CD4-positive, alpha-beta T cell treated with Interleukin-17A for 1 hour (primary cell): Measurements from ENCODE around the gene DARS2.
A peak's percentile ranks its signal among the peaks of the same experiment; 100 is the strongest.
"Not testable (repeated sequence)": the region's sequence is repeated elsewhere in the genome, so short reads cannot be mapped to it uniquely, and the experiment has no call there.

Source experiments
- DNase-seq: peaks from one replicate; pipeline ENCODE4 v3.0.0-alpha.2; 2020

The DARS2 gene

DNA sequence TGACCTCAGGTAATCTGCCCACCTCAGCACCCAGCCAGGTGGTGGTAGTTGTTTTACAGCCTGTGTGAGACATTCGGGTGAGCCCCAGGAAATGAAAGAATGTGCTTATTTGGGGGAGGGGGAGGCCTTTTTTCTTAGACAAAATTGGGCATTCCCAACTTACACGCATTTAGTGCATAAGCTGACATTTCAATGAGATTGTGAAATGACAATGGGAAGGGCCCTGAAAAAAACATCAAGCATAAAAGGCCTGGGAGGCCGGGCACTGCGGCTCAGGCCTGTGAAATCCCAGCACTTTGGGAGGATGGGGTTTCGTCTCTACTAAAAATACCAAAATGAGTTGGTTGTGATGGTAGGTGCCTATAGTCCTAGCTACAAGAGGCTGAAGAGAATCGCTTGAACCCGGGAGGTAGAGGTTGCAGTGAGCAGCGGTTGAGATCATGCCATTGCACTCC lies 38.3 kb downstream of the DARS2 start:
- no peak for DNase-seq

DNA sequence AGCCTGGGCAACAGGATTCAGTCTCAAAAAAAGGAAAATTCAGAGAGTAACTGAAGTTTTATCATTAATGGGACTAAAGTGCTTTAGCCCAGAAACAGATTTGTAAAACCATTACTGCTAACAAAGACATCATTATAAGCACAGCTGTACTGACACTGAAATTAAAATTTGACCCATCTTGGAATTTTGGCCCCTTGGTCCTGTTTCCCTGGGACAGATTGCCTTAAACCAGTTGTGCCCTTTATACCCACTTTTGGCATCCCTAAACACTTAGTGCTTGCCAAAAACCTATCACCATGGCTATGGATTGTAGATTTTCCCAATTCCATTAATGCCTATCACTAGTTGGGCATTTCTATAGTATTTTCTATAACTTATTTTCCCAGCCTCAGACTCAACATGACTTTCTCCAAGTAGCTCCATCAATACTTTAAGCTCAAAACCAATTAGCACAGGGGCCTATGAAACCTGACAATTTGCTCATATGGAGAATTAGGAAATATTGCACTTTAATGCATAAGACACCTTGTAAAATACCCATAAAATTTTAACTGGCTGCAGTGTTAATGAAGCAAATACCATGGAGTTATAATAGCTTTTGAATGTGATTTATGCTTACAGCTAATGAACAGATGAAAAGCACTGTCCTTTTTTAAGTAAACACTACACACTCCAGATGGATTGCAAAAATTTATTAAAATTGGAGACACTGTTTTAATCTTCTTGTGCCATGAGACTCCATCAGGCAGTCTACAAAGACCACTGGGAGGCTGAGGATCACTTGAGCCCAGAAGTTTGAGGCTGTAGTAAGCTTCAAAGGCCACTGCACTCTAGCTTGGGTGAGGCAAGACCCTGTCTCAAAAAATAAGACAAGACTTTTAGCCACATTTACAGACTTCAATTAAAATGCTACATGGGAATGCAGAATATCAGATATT lies 39.0 kb downstream of the DARS2 start:
- DNase-seq: no peak

DNA sequence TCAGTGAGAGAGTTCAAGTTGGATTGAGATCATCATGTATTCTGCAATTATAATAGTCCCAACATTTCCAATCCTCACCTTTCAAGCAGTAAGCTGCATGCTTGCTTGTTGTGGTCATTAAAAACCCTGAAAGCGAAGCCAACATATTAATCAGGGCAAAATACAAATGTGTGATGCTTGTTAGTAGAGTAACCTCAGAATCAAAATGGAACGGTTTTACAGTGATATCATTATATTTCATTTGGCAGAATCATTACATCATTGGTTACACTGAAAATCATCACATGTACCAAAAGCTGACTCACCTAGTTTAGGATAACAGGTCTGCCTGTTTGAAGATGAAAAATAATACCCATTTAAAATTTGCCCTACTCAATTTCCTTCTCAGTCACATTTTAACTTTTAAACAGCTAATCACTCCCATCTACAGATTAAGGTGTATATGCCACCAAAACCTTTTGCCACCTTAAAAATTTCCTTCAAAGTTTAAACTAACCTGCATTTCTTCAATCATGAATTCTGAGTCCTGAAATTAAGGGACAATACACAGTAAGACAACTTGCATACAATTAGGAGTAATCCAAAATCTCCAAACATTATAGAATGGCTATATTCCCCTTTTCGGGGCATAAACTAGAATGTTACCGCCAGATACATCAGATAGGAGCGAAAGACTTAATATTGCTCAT lies 39.9 kb downstream of the DARS2 start:
- DNase-seq: no peak

DNA sequence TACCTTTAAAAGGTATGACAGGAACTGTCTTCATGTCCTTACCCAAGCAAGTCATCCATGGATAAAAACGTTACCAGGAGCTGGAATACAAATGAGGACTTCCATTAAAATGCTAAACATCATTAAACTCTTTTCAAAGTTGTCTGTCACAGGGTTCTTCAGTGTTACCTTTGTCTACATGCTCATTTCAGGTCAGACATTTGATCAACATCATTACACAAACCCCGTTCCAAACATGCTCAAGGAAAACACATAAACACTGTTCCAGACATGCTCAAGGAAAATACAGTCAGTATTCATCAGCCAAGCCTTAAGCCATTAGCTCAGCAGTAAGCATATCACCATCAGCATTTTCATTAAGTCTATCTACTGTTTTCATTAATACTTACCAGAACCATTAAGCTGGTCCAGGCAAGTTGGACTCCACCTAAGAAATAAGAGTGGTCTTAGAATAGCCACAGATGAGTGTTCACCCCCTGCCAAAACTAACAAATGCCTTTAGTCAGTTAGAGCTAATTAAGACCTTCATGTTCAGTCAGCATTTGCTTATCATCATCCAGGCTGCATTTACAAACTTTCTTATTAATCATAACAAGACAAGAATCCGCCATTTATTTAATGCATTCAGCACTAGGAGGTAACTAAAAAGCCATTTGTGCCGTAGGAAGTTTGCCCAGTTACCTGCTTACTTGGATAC lies 41.1 kb downstream of the DARS2 start:
- no peak for DNase-seq

DNA sequence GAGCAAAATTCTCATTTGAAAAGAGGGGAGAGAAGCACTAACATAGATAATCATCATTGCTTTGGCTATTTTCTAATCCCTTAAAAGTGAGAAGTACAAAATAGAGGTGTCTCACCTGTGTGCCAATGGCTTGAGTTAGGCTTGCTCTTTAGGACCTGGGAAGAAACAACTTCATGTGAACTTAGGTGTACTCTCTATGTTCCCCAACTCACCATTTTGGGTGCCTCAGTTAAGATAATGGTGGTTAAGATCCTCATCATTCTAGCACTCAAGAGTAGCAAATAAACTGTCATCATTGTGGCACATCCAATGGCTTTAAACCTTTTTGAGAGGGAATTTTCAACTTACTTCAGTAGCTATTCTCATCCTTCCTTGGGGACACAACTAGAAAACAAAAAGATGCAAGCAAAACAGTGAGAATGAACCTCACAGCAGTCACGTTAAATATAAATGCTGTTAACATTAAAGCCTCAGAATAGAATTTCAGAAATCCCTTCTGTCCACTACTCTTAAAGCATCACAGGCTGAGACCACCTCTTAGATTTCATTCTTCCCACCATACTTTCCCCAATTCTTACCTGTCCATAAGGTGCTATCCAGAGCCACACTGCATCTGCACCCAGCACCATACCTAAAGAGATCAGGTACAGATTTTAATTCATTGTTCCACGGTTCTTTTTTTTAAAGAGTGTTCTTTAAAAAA lies 42.1 kb downstream of the DARS2 start:
- no peak for DNase-seq

DNA sequence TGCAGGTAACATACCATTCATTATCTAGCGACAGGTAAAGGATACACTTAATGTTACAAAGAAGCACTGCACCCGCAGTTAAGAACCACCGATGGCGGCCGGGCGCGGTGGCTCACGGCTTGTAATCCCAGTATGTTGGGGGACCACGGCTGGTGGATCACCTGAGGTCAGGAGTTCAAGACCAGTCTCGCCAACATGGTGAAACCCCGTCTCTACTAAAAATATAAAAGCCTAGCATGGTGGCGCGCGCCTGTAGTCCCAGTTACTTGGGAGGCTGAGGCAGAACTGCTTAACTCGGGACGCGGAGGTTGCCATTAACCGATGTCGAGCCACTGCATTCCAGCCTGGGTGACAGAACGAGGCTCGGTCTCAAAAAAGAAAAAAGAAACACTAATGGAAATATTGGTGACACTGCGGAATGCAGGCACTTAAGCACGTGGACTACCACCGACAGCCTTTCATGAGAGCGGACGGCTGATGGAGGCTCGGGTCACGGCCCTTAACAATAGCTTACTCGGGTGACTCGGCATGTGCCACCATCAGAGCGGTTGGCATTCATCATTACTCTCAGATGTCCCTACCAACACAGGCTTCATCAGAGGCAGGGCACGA lies 42.8 kb downstream of the DARS2 start:
- DNase-seq: no peak

DNA sequence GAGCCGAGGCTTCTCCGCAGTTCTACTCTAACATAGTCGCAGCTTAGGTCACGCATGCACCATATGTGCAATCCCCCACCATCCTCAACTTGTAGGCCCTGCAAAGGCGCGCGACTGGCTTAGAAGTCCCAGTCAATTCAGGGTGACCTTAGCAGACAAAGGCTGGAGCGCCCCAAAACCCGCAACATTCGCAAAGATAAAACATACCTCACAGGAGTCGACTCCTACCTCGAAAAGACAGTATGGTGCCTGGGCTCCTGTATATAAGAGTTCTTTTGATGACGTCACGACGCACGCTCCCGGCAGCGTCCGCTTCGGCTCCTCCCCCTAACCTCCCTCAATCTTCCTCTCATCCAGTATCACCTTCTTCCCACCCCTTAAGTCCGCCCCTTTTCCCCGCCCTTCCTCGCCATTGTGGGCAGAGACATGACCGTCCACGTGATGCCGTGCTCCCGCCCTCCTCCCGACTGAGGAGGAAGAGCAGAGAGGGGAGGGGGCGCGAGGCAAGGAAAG lies 43.3 kb downstream of the DARS2 start, which contains the start of gene GAS5:
Gene GAS5 (minus strand): TSS at position 237 of the 513 bp plus-strand sequence.
- DNase-seq: peak; percentile 100

DNA sequence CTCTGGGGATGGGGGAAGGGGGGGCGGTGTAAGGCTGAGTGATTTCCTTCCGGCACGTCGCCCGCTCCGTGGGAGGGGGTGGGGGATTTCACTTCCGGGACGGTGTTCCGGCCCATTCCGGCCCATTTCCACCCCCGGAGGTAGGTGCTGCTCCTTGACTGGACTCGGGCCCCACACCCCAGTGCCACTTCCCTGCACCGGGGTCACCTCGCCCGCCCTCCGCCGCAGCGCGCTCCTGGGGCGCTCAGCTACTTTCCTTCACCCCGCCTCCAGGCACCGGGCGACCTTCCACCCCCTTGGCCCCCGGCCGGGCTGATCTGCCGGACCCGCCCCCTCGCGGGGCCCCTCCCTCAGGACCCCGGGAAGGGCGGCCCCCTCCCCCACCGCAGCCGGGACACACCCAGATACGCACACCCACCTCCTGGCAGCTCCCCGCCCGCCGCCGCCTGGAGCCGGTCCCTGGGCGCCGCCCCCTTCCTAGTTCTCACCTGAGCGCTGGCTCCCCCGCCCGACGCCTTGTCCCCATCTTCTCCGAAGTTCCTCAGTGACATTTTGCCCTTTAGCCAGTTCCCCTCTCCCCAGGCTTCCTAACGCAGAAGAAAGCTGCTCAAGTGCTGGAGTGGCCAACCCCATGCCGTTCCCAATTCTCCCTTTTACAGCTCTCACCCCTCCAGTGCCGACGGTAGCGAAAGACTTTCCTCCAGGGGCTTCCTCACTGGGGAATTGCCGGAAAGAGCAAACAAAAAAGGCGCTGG lies 44.0 kb downstream of the DARS2 start, which contains the start of gene ZBTB37:
Gene ZBTB37 (plus strand): TSS at position 115 of the 755 bp plus-strand sequence. CDS start 1,846 bp downstream, outside the sequence.
- DNase-seq: peak; percentile 93

DNA sequence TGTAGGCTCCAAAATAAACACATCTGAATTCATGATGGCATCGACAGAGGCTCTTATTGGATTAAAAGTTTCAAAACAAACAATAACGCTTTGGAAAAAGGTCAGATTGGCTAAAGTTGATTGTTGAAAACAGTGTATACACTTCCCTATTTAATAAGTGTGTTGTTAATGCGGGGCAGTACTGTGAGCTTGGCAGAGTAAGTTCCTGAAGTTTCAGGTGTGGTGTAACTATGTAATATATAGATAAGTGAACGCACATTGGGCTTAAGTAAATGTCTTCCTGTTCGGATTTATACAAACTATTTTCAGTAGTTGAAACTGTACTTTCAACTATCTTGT lies 44.5 kb downstream of the DARS2 start:
- no peak for DNase-seq

DNA sequence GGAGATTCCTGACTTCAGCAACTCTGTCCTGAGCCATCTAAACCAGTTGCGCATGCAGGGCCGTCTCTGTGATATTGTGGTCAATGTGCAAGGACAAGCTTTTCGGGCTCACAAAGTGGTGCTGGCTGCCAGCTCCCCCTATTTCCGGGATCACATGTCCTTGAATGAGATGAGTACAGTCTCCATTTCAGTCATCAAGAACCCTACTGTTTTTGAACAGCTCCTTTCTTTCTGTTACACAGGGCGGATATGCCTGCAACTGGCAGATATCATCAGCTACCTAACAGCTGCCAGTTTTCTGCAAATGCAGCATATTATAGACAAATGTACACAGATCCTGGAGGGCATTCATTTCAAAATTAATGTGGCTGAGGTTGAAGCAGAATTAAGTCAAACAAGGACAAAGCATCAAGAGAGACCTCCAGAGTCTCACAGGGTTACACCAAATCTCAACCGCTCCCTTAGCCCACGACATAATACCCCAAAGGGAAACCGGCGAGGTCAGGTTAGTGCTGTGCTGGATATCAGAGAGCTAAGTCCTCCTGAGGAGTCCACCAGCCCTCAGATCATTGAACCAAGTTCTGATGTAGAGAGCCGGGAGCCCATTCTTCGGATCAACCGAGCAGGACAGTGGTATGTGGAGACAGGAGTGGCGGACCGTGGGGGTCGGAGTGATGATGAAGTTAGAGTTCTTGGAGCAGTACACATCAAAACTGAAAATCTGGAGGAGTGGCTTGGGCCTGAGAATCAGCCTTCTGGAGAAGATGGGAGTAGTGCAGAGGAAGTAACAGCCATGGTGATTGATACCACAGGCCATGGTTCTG lies 46.0 kb downstream of the DARS2 start:
- peak; percentile 62 for DNase-seq

DNA sequence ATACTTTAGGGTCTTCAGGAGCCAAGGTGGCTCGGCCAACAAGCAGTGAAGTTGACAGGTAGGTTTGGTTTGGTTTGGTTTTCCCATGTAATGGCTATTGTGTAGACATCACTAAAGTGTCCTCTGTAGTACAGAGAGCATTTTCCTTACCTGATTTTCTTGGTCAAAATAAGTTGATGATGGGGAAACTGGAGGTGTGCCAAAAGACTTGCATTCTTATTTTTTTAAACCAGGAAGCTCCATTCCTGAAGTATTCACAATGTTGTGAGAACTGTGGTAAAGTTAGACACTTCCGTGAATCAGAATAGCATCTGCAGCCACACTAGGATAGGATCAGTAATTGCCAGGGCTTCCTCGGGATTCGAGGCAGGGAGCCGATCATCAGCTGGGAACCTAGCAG lies 46.6 kb downstream of the DARS2 start:
- no peak for DNase-seq

DNA sequence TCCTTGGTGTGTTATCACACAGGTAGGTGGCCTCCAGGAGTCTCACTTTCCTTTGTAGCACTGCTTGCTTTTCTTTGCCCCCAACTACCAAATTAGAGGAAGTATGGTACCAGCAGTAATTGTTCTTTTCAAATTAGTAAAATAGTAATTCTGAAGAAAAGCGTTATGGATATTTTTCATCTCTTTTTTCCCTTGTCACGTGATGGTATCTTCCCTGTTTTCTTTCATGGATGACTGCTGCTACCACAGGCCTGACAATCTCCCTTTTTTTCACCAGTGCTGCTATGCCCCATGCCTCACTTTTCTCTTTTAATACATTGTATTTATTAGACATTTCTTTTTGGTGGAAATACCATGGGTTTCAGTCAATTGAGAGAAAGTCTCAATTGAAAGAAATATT lies 47.0 kb downstream of the DARS2 start:
- DNase-seq: no peak

DNA sequence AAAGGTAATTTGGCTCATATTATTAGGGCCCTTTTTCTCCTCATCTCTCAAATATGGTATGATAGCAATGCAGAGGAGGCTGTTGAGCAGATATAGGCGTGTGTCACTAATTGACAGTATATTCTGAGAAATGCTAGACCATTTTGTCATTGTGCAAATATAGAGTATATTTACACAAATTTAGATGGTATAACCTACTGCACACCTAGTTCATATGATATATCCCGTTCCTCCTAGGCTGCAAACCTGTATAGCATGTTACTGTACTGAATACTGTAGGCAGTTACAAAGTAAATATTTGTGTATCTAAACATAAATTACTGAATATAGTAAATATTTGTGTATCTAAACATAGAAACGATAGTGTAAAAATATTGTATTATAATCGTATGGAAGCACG lies 52.3 kb downstream of the DARS2 start:
- DNase-seq: no peak

DNA sequence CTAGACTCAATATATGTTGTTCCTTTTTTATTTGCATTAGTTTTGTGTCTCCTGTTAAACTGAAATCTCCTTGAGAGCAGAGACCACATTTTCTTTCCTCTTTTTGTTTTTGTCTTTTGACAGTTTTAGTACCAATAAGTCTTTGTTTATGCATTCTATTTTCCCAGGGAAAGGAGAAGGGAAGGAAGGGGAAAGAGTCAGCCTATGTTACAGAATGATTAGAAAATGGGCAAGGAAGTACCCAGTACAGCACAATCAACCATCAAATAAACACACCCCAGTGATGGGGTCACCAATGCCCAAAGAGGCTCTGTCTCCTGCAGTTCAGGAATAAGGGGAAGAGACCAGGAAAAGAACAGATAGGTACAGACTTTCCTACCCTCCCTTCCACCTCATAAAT lies 53.8 kb downstream of the DARS2 start:
- no peak for DNase-seq

DNA sequence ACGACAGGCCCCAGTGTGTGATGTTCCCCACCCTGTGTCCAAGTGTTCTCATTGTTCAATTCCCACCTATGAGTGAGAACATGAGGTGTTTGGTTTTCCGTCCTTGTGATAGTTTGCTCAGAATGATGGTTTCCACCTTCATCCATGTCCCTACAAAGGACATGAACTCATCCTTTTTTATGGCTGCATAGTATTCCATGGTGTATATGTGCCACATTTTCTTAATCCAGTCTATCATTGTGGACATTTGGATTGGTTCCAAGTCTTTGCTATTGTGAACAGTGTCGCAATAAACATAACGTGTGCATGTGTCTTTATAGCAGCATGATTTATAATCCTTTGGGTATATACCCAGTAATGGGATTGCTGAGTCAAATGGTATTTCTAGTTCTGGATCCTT lies 56.6 kb downstream of the DARS2 start:
- DNase-seq: not testable (repeated sequence)

DNA sequence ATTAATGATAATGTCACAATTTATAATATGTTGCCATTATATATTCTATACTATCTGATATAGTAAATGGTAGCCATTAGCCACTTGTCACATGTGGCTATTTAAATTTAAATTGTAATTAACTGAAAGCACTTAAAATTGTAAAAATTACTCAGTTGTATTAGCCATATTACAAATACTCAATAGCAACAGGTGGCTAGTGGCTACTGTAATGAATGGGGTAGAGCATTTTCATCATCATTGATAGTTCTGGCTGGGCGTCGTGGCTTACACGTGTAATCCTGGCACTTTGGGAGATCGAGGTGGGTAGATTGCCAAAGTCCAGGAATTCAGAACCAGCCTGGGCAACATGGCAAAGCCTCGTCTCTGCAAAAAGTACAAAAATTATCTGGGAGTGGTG lies 60.2 kb downstream of the DARS2 start:
- DNase-seq: no peak

DNA sequence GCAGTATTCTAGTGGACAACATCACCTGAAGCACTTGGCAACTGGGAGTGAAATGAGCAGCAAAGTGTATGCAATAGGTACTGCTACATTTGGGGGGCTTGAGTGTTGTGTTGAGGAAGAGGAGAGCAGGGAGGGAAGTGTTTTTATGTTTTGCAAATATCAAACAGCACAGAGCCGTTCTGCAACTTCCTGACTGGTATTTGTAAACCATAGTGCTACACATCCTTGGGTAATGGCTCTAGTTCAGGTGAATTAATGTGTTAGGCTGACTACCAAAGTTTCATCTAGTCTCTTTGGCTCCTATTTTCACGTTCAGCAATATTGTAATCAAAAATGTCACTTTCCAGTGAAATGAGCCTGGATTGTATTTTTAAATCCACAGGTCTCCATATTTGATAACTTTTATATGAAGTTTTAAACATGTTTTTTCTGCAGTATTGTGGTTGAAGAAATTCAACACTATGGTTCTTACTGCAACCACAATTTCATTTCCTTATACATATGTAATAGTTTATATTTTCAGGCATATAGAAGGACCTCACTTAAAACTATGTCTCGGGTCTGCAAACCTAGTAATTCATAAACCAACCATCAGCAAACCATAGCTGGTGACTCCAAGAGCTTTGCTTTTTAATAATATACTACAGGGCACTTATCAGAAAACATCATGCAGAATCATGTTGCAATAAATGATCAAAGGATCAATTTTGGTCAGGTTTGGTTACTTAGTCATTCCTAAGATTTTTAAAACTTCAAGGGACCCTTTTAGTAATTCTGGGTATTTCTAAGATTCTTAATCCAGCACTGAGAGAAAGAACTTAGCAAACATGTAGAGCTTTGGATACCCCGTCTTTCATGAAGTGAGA lies 62.5 kb downstream of the DARS2 start:
- no peak for DNase-seq

DNA sequence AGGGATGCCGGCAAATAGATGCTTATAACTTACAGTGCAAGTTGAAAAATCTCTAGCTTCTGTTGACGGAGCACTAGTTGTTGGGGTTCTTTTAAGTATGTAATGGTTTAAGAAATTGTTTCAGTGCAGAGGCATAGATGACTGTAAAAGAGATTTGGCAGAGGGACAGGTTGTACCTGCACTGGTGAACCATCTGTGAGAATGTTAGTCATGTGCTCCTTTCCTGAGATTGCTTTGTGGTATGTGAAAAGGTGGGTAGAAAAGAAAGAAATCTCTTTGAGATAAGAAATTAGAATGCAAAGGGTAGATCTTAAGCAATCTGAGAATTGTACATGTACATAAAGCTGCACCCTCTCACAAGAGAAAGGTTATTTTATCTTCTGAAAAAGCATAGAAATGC lies 63.2 kb downstream of the DARS2 start:
- DNase-seq: no peak

DNA sequence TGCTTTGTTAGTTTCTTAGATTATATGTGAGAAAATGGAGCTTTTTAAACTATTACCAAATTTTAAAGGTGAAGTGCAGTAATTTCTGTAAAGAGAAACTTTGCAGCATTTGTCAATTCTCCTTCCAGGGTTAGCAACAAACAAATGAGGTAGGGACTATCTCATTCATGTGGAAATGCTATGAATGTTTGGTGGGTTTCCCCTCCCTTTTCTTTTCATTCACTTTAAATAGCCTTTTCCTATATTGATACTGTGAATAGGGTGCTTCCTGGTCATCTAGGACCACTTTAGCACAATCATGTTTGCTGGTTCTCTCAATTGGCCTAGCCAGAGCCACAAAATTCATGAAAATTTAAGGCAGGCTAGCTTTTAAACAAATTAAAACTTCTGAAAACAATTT lies 64.3 kb downstream of the DARS2 start:
- DNase-seq: no peak
